GM21737 (cell line): ENCODE data around the gene CCDC88C.

Source experiments
- ATAC-seq: cut with Tn5 transposase; IDR thresholded peaks from one replicate; pipeline ENCODE4 v1.9.1; 2021; ENCODE audit warnings: mild to moderate bottlenecking, moderate library complexity; ENCODE audit not compliant: unreplicated experiment

CCDC88C gene

GRCh38 chr14:91367173-91368171 is 50.1 kb downstream of the CCDC88C start:
- peak; percentile 63 for ATAC-seq

DNA sequence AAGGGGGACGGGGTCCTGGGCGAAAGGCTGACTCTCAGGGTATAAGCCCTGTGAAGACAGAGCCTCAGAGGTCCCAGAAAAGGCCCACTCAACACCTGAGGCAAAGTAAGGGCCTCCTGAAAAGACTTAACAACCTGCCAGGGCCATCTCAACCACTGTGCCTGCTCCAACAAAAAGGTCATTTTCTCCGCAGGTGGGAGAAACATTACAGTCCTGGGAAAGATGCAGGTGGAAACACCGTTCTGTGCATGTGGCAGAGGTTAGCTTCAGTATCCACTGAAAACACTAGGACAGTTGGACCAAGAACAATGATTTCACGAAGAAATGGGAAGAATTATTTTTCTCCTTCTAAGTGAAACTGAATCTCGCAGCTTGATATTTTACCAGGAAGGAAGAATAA is 50.9 kb downstream of the CCDC88C start:
- no peak for ATAC-seq

GRCh38 chr14:91365552-91365951 is 52.1 kb downstream of the CCDC88C start:
- no peak for ATAC-seq

DNA sequence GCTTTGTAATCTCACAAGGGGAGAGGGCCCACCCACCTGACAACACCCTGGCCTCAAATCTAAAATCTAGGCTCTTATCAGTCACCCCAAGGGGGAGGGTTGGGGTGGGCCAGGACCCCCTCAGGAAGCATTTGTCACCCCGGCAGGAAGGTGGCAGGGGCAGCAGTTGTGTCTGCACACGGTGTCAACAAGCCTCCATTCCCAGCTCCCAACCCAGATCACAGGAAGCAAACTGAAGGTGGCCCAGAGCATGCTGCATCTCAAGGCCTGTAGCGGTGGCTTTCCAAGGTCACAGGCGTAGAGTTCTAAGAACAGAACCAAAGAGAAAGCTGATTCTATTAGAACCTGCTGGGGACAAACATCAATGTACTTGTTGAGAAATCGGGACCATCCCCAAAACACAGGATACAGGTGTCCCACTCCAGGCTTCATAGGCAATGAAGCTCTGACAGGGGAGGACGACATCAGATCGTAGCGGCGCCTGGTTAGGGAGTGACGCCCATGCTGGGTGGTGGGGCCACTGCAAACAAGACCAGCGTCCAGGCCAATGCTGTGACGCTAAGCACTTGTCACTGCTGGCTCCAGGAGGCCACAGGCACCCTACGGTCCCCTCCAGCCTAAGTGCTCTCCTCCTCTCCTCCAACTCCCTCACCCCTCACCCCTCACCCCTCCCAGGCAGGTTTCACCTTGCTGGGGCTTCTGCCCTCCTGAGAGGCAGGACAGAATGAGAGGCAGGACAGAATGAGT is 52.9 kb downstream of the CCDC88C start:
- no peak for ATAC-seq

DNA sequence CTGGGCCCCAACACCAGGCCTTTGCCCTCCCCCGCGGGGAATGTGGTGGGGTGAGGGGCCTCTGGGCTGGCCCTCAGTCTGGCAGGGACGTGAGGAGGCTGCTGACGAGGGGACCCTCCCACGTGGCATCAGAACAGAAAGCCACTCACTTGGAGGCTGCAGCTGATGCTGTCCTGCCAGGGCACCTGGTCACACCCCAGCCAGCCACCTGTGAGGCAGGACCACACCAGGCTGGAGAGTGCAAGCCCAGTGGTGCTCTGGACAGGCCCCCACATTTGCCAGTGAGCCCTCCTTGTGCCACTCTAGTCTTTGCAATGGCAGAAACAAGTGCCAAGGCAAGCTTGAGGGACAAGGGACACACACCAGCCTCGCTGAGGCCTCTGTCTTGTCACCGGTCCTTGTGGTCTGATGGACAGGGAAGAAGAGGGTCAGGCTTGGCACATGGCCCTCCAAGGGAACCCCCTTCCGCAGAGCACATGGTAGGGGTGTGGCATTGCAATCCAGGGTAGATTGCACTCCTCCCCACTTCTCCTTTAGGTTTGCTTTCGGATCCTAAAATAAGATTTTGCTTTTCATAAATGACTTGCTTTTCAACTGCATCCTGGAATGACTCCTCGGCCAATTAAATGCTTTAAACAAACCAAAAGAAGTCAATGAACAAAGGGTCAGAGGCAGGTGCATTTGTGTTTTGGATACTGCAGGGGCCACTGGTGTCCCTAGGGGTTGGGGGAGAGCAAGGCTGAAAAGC is 53.7 kb downstream of the CCDC88C start:
- ATAC-seq, result peak; percentile 44

GRCh38 chr14:91361233-91361811 is 56.3 kb downstream of the CCDC88C start:
- no peak for ATAC-seq

DNA sequence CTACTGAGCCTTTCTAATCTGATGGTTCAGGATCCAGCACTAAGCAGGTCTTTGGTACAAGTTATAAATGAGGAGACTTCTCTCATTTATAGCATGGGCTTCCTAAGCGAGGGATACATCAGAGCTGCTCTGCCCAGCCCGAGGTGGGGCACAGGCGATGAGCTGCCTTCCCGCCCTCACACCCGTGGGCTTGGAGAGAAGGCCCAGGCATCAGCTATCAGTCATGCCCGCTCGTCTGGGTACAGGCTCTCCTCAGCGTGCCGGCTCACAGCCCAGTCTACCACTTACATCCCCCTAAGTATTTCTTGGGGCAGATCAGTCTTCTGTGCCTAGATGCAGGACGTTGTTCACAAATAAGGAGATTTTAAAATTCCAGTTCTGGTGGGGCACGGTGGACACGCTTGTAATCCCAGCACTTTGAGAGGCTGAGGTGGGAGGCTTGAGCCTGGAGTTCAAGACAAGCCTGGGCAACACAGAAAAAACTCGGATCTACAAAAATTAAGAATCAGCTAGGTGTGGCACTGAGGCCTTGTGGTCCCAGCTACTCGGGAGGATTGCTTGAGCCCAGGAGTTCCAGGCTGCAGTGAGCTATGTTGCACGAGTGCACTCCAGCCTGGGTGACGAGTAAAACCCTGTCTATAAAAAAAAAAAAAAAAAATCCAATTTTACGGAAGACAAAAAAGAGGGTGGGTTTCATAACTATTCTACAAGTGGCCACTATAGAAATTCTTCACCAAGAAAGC is 57.0 kb downstream of the CCDC88C start:
- ATAC-seq, result no peak

DNA sequence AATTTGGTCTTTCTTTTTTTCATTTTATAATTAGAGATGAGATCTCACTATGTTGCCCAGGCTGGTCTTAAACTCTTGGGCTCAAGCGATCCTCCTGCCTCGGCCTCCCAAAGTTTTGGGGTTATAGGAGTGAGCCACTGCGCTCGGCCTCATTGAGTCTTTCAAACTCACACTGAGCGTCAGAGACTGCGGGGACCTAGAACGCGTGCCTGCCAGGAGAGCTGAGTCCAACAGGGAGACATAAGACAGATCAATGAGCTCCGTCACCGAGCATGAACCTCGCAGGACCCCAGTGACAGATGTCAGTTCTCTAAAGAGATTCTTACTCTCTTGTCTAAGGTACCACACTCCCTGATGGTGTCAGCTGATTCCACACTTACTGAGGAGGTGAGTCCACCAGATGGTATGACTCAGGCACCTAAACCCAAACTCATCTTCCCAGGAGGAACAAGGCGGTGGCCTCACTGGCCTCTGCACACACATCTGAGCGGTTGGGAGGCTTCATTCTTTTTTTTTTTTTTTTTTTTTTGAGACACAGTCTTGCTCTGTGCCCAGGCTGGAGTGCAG is 58.9 kb downstream of the CCDC88C start:
- ATAC-seq, result no peak

- no peak for ATAC-seq
Observed at GRCh38 chr14:91358025-91358319, 59.6 kb downstream of the CCDC88C start.

- ATAC-seq, result no peak
Observed at GRCh38 chr14:91357272-91358024, 60.2 kb downstream of the CCDC88C start.

- peak; percentile 40 for ATAC-seq
Observed at GRCh38 chr14:91356181-91356763, 61.3 kb downstream of the CCDC88C start.

GRCh38 chr14:91354979-91355685 is 62.5 kb downstream of the CCDC88C start:
- no peak for ATAC-seq

GRCh38 chr14:91354221-91354916 is 63.3 kb downstream of the CCDC88C start:
- ATAC-seq, result no peak

DNA sequence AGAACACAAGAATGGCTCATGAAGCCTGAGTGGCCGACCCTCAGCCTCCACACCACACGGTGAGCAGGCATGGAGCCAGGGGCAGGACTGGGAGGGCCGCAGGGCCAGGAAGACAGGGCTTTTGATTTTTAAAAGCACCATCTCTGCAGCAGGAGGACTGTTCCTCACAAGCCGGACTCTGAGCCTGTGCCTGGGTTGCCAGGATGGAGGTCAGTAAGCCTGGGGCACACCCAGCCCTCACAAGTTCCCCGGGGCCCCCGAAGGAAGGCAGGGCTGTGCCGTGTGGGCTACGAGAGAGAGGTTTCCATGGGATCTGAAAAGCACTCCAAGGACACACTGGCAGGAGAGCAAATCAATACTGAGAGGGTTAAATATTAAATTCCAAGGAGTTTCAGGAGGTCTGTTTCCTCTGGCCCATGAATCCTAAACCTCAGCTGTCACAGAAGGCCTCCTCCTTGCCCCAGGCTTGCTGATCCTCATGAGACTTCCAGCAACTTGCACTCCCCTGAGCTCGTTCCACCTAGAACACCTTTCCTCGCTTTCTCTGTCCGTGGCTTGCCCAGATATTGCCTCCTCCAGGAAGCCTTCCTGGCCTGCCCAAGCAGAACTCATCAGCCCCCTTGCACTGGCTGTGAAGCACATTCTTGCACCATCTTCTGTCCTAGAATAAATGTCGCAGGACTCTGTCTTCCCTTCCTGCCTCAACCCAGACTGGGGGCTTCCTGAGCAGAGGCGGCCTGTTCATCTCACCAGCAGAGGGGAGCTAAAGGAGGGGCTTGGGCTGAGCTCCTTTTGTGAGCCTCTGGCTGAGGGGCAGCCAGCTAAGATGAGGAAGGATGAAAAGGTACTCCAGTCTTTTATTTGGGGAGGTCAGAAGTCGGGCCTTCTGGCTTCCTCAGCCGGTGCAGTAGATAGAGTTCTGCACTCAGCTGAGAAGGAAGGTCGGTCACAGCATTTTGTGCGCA is 64.6 kb downstream of the CCDC88C start:
- no peak for ATAC-seq

DNA sequence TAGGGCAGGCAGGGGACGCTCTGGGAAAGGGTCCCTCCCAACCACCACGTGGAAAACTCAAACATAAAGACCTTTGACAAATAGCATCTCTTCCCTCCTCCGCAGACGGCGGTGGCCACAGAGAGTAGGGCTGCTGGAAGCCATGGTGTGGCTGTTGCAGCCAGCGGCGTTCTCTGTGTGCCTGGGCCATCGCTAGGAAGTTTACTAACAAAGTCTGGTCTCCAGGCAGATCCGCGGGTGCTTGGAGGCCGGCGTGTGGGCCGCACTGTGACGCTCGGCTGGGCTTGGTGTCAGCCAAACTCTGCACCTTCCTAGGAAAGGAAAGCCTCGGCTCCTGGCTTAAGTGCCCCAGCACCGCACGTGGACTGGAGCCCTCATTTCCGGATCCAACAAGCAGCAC is 65.6 kb downstream of the CCDC88C start:
- no peak for ATAC-seq

- ATAC-seq, result no peak
Observed at GRCh38 chr14:91351512-91351862, 66.1 kb downstream of the CCDC88C start.
